Measurements from ENCODE around the gene DPP7.

Gene DPP7

GRCh38 chr9:137066096-137066861 is 48.3 kb downstream of the DPP7 start:
- Histone ChIP-seq H4K20me1 (ENCODE audit: low read depth, low read length) (no peaks in the 10 kb centered on the region), H2AFZ (ENCODE audit: low read depth, low read length, severe bottlenecking) (no peak overlapping the region), H3K27ac (ENCODE audit: low read depth, low read length) (no peak overlapping the region), H3K4me2 (ENCODE audit: low read depth, low read length, poor library complexity, severe bottlenecking) (no peak overlapping the region), H3K9ac (ENCODE audit: low read length) (no peak overlapping the region), H3K9me3 (ENCODE audit: insufficient read depth, low read length) (no peaks in the 10 kb centered on the region), H3F3A (ENCODE audit: insufficient read depth) (peaks cover 13% of the 10 kb centered on the region), H3K4me3 (ENCODE audit: insufficient read depth, low read length, poor library complexity, severe bottlenecking) (no peak overlapping the region), H3K27me3 (ENCODE audit: low read length) (no peaks in the 10 kb centered on the region), H3K36me3 (ENCODE audit: low read length) (no peaks in the 10 kb centered on the region), H3K9me2 (replicated peaks; ENCODE audit: insufficient read depth, low read length) (no peaks in the 10 kb centered on the region), H3K79me2 (ENCODE audit: insufficient read depth, low read length) (peaks cover 12% of the 10 kb centered on the region)
- TF ChIP-seq, protein P1, sequence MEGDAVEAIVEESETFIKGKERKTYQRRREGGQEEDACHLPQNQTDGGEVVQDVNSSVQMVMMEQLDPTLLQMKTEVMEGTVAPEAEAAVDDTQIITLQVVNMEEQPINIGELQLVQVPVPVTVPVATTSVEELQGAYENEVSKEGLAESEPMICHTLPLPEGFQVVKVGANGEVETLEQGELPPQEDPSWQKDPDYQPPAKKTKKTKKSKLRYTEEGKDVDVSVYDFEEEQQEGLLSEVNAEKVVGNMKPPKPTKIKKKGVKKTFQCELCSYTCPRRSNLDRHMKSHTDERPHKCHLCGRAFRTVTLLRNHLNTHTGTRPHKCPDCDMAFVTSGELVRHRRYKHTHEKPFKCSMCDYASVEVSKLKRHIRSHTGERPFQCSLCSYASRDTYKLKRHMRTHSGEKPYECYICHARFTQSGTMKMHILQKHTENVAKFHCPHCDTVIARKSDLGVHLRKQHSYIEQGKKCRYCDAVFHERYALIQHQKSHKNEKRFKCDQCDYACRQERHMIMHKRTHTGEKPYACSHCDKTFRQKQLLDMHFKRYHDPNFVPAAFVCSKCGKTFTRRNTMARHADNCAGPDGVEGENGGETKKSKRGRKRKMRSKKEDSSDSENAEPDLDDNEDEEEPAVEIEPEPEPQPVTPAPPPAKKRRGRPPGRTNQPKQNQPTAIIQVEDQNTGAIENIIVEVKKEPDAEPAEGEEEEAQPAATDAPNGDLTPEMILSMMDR (IDR thresholded peaks at IDR 0.05; ENCODE audit: insufficient read depth, low read length, poor library complexity, severe bottlenecking): no peak
- TF ChIP-seq EZH2phosphoT487 (conservative IDR thresholded peaks at IDR 0.05; ENCODE audit: low read length): no peak

GRCh38 chr9:137065336-137065967 is 49.1 kb downstream of the DPP7 start:
- Histone ChIP-seq H3K9me2 (replicated peaks; ENCODE audit: insufficient read depth, low read length) (no peaks in the 10 kb centered on the region), H3K27me3 (ENCODE audit: low read length) (no peaks in the 10 kb centered on the region), H2AFZ (ENCODE audit: low read depth, low read length, severe bottlenecking) (no peak overlapping the region), H3K9me3 (ENCODE audit: insufficient read depth, low read length) (no peaks in the 10 kb centered on the region), H3K9ac (ENCODE audit: low read length) (no peak overlapping the region), H4K20me1 (ENCODE audit: low read depth, low read length) (no peaks in the 10 kb centered on the region), H3K79me2 (ENCODE audit: insufficient read depth, low read length) (peaks cover 12% of the 10 kb centered on the region), H3F3A (ENCODE audit: insufficient read depth) (peaks cover 13% of the 10 kb centered on the region), H3K27ac (ENCODE audit: low read depth, low read length) (no peak overlapping the region), H3K4me2 (ENCODE audit: low read depth, low read length, poor library complexity, severe bottlenecking) (no peak overlapping the region), H3K36me3 (ENCODE audit: low read length) (no peaks in the 10 kb centered on the region), H3K4me3 (ENCODE audit: insufficient read depth, low read length, poor library complexity, severe bottlenecking) (no peak overlapping the region)
- no peak for TF ChIP-seq EZH2phosphoT487 (conservative IDR thresholded peaks at IDR 0.05; ENCODE audit: low read length)
- TF ChIP-seq, protein P1 (IDR thresholded peaks at IDR 0.05; ENCODE audit: insufficient read depth, low read length, poor library complexity, severe bottlenecking): no peak

DNA sequence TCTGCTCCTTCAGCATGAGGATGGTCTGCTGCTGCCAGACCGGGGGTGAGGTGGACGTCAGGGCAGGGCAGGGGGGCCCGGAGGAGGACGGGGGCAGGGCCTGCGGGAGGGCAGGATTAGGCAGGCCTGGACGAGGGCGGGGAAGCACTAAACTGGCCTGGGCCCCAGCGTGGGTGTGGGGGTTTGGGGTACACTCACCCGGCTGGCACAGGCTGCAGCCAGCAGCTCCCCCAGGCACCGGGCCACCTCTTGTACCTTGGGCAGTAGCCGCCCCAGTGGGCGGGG is 49.7 kb downstream of the DPP7 start:
- Histone ChIP-seq H3F3A (ENCODE audit: insufficient read depth) (peaks cover 13% of the 10 kb centered on the region), H4K20me1 (ENCODE audit: low read depth, low read length) (no peaks in the 10 kb centered on the region), H3K9me3 (ENCODE audit: insufficient read depth, low read length) (no peaks in the 10 kb centered on the region), H3K27me3 (ENCODE audit: low read length) (no peaks in the 10 kb centered on the region), H3K27ac (ENCODE audit: low read depth, low read length) (no peak overlapping the region), H3K4me3 (ENCODE audit: insufficient read depth, low read length, poor library complexity, severe bottlenecking) (no peak overlapping the region), H3K9me2 (replicated peaks; ENCODE audit: insufficient read depth, low read length) (no peaks in the 10 kb centered on the region), H3K9ac (ENCODE audit: low read length) (no peak overlapping the region), H3K79me2 (ENCODE audit: insufficient read depth, low read length) (peaks cover 12% of the 10 kb centered on the region), H3K4me2 (ENCODE audit: low read depth, low read length, poor library complexity, severe bottlenecking) (no peak overlapping the region), H3K36me3 (ENCODE audit: low read length) (no peaks in the 10 kb centered on the region), H2AFZ (ENCODE audit: low read depth, low read length, severe bottlenecking) (no peak overlapping the region)
- TF ChIP-seq EZH2phosphoT487 (conservative IDR thresholded peaks at IDR 0.05; ENCODE audit: low read length): no peak
- TF ChIP-seq, protein P1 (IDR thresholded peaks at IDR 0.05; ENCODE audit: insufficient read depth, low read length, poor library complexity, severe bottlenecking): no peak

Measured in SU-DHL-6 (cell line).